Bronchial epithelial cell (primary cell): ENCODE data around the gene DHDH. TPM values are rescaled to one million over a fixed set of nuclear protein-coding genes. Genes with fewer than 3 reads are reported as not detected.
"Not testable (repeated sequence)": the region's sequence is repeated elsewhere in the genome, so short reads cannot be mapped to it uniquely, and the experiment has no call there.

ENCODE experiments used
- DNase-seq: peaks from one replicate; pipeline ENCODE4 v3.0.0-alpha.2; 2010; ENCODE audit warnings: low read depth
- FAIRE-seq: peaks from 2 replicates; lab custom pipeline; 2011; peaks lifted over from hg19 to GRCh38; lab: Jason Lieb, UNC
- H3K27me3 ChIP-seq: 2 replicates; pipeline ENCODE4 v1.5.1; 2011; ENCODE audit warnings: low read length; ENCODE audit not compliant: control insufficient read depth, insufficient read depth
- H3K36me3 ChIP-seq: 2 replicates; pipeline ENCODE4 v1.5.1; 2011; ENCODE audit warnings: low read length; ENCODE audit not compliant: control insufficient read depth, insufficient read depth
- H3K4me3 ChIP-seq: 2 replicates; pipeline ENCODE4 v1.5.1; 2011; ENCODE audit warnings: mild to moderate bottlenecking, low read depth, low read length, control low read depth
- total RNA-seq: library from RNA; depleted of rRNA; stranded (reverse); fragments of >200 nt; gene quantifications from 2 replicates; pipeline ENCODE4 v1.2.1, GENCODE V29; 2014
- TF ChIP-seq, protein P1 (sequence below): IDR thresholded peaks from 2 replicates; pipeline ENCODE4 v1.5.1; 2011; ENCODE audit warnings: mild to moderate bottlenecking, moderate library complexity, low read length, control low read depth, inconsistent platforms; ENCODE audit not compliant: insufficient read depth, severe bottlenecking

Gene DHDH
- total RNA-seq, 1 donor from 2014 or later = 10.8 TPM

- no peak for DNase-seq
- TF ChIP-seq, protein P1, sequence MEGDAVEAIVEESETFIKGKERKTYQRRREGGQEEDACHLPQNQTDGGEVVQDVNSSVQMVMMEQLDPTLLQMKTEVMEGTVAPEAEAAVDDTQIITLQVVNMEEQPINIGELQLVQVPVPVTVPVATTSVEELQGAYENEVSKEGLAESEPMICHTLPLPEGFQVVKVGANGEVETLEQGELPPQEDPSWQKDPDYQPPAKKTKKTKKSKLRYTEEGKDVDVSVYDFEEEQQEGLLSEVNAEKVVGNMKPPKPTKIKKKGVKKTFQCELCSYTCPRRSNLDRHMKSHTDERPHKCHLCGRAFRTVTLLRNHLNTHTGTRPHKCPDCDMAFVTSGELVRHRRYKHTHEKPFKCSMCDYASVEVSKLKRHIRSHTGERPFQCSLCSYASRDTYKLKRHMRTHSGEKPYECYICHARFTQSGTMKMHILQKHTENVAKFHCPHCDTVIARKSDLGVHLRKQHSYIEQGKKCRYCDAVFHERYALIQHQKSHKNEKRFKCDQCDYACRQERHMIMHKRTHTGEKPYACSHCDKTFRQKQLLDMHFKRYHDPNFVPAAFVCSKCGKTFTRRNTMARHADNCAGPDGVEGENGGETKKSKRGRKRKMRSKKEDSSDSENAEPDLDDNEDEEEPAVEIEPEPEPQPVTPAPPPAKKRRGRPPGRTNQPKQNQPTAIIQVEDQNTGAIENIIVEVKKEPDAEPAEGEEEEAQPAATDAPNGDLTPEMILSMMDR = no peak
- no peak for FAIRE-seq
- Histone ChIP-seq H3K36me3 (peaks cover 33% of the 10 kb centered on the region), H3K4me3 (no peak overlapping the region), H3K27me3 (no peaks in the 10 kb centered on the region)
Measured at GRCh38 chr19:48914181-48914580, 19.3 kb upstream of the DHDH start.

GRCh38 chr19:48915757-48916156 is 17.7 kb upstream of the DHDH start:
- TF ChIP-seq, protein P1 = no peak
- no peak overlapping the region for H3K4me3 ChIP-seq
- H3K27me3 ChIP-seq = no peaks in the 10 kb centered on the region
- H3K36me3 ChIP-seq = peaks cover 31% of the 10 kb centered on the region
- DNase-seq (no peak), FAIRE-seq (no peak)

DNA sequence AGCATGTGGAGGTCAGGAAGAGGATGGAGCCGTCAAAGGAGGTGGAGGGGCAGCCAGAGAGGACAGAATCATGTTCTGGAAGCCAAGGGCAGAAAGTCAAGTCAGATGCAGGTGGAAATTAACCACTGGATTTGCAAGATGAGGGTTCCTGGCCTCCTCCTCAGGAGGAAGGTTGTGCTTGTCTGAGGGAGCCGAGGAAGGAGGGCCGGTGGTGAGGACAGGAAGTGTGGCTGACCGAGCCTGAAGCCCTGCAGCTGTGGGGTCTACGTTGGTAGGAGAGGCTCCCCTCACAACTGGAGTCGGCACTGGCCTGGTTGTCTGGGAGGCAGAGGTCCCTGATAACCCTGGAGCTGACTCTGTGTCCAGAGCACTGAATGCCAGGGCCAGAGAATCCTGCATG is 15.4 kb upstream of the DHDH start:
- TF ChIP-seq, protein P1 = no peak
- FAIRE-seq (no peak), DNase-seq (no peak)
- Histone ChIP-seq H3K36me3 (peaks cover 33% of the 10 kb centered on the region), H3K4me3 (no peak overlapping the region), H3K27me3 (no peaks in the 10 kb centered on the region)

DNA sequence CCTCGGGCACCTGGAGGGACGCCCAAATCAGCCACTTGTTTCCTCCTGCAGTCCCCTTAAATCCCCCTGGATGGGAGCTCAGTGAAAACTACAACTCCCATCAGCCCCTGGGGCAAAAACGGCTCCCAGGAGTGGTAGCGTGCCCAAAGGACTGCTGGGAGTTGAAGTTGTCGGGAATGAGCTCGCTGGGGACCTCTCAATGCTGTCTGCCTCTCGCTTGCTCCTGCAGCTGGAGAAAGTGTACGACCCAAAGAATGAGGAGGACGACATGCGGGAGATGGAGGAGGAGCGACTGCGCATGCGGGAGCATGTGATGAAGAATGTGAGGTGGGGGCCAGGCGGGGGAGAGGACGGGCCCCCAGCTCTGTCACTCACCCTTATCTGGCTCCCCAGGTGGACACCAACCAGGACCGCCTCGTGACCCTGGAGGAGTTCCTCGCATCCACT is 14.7 kb upstream of the DHDH start:
- TF ChIP-seq, protein P1 = no peak
- DNase-seq = no peak
- FAIRE-seq = no peak
- peaks cover 27% of the 10 kb centered on the region for H3K36me3 ChIP-seq
- H3K4me3 ChIP-seq = no peak overlapping the region
- no peaks in the 10 kb centered on the region for H3K27me3 ChIP-seq

DNA sequence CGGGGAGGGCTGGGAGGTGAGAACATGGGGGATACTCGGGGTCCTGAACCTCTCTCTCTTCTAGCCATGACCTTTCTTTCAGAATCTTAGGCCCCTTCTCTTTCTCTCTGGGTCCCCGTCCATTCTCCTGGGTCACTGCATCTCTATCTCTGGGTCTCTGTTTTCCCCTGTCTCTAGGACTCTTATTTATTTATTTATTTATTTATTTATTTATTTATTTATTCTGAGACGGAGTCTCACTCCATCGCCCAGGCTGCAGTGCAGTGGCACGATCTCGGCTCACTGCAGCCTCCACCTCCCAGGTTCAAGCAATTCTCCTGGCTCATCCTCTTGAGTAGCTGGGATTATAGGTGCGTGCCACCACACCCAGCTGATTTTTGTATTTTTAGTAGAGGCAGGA is 14.2 kb upstream of the DHDH start:
- H3K27me3 ChIP-seq, H3K4me3 ChIP-seq, DNase-seq, FAIRE-seq: not testable (repeated sequence)
- H3K36me3 ChIP-seq = peaks cover 24% of the 10 kb centered on the region

GRCh38 chr19:48920949-48921348 is 12.6 kb upstream of the DHDH start:
- DNase-seq (no peak), FAIRE-seq (no peak)
- no peak overlapping the region for H3K4me3 ChIP-seq
- H3K36me3 ChIP-seq = peaks cover 20% of the 10 kb centered on the region
- TF ChIP-seq, protein P1 = no peak
- H3K27me3 ChIP-seq = no peaks in the 10 kb centered on the region
